ENCODE results near the gene TBC1D21. TPM values are rescaled to one million over a fixed set of nuclear protein-coding genes. Genes with fewer than 3 reads are reported as not detected.
"Not testable (repeated sequence)": the region's sequence is repeated elsewhere in the genome, so short reads cannot be mapped to it uniquely, and the experiment has no call there.

Gene TBC1D21
- total RNA-seq, 1 experiment from 2014 or later: not detected

DNA sequence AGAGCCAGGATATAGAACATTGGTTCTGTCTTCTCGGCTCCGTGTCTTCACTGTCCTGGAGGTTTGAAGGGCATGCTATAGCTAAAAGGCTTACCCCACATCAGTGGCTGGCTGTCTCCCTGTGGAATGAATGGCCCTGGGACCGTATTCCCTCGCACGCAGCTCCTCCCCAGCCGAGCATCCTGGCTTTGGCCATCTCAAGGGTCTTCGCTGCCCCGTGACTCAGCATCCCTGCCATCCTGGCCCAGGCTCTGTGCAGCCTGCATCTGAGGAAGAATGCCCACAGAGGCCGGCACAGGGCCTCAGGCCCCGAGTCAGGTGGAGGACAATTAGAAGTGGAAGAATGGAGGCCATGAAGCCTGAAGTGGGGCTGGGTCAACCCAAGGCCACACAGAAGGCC, 63.9 kb downstream of the TBC1D21 start:
- Histone ChIP-seq H3K4me2 (ENCODE audit: low read depth, low read length, poor library complexity, severe bottlenecking) (no peak overlapping the region), H3K9me3 (ENCODE audit: low read length) (no peaks in the 10 kb centered on the region), H3K79me2 (ENCODE audit: low read length) (no peaks in the 10 kb centered on the region), H3K4me1 (ENCODE audit: low read length) (no peaks in the 10 kb centered on the region), H2AFZ (ENCODE audit: low read length) (no peak overlapping the region), H3K36me3 (ENCODE audit: insufficient read depth, low read length) (no peaks in the 10 kb centered on the region), H3K9ac (ENCODE audit: low read length) (no peak overlapping the region), H3K27ac (ENCODE audit: low read length) (no peak overlapping the region), H4K20me1 (ENCODE audit: insufficient read depth, low read depth, low read length) (no peaks in the 10 kb centered on the region), H3K4me3 (ENCODE audit: low read length) (no peak overlapping the region), H3K9me2 (replicated peaks; ENCODE audit: insufficient read depth, low read length) (no peaks in the 10 kb centered on the region), H3K27me3 (ENCODE audit: low read length) (no peaks in the 10 kb centered on the region)
- DNase-seq: no peak

DNA sequence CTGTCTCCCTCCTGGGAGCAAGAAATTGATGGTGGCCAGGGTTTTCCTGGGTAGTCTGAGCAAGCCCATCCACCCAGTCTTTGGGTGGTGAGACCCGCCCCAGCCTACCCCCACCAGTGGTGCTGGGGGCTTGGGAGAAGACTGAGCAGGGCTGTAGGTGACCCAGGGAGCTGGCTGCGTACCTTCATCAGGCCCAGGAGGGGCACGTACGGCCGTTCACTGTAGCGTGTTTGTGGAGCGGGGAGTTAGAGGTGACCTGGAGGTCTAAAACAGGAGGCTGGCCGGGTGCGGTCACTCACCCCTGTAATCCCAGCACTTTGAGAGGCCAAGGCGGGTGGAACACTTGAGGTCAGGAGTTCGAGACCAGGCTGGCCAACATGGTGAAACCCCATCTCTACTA, 64.4 kb downstream of the TBC1D21 start:
- Histone ChIP-seq H3K36me3 (ENCODE audit: insufficient read depth, low read length) (no peaks in the 10 kb centered on the region), H3K9me2 (replicated peaks; ENCODE audit: insufficient read depth, low read length) (no peaks in the 10 kb centered on the region), H3K9ac (ENCODE audit: low read length) (no peak overlapping the region), H3K27me3 (ENCODE audit: low read length) (no peaks in the 10 kb centered on the region), H4K20me1 (ENCODE audit: insufficient read depth, low read depth, low read length) (no peaks in the 10 kb centered on the region), H3K4me1 (ENCODE audit: low read length) (no peaks in the 10 kb centered on the region), H3K79me2 (ENCODE audit: low read length) (no peaks in the 10 kb centered on the region), H3K9me3 (ENCODE audit: low read length) (no peaks in the 10 kb centered on the region), H3K4me3 (ENCODE audit: low read length) (no peak overlapping the region), H3K4me2 (ENCODE audit: low read depth, low read length, poor library complexity, severe bottlenecking) (no peak overlapping the region), H3K27ac (ENCODE audit: low read length) (no peak overlapping the region), H2AFZ (ENCODE audit: low read length) (no peak overlapping the region)
- DNase-seq: no peak

DNA sequence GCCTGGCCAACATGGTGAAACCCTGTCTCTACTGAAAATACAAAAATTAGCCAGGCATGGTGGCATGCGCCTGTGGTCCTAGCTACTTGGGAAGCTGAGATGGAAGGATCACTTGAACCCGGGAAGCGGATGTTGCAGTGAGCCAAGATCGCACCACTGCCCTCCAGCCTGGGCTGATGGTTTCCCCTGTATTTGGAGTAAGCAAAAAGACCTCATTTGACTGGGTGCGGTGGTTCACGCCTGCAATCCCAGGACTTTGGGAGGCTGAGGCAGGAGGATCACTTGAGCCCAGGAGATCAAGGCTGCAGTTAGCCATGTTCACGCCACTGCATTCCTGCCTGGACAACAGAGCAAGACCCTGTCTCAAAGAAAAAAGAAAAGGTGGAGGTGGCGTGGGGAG, 65.2 kb downstream of the TBC1D21 start:
- H3K27ac ChIP-seq (ENCODE audit: low read length); H3K9ac ChIP-seq (ENCODE audit: low read length); H3K4me3 ChIP-seq (ENCODE audit: low read length); DNase-seq; H3K9me3 ChIP-seq (ENCODE audit: low read length); H3K4me2 ChIP-seq (ENCODE audit: low read depth, low read length, poor library complexity, severe bottlenecking); H3K9me2 ChIP-seq (replicated peaks; ENCODE audit: insufficient read depth, low read length); H2AFZ ChIP-seq (ENCODE audit: low read length); H3K27me3 ChIP-seq (ENCODE audit: low read length); H4K20me1 ChIP-seq (ENCODE audit: insufficient read depth, low read depth, low read length); H3K79me2 ChIP-seq (ENCODE audit: low read length); H3K4me1 ChIP-seq (ENCODE audit: low read length); H3K36me3 ChIP-seq (ENCODE audit: insufficient read depth, low read length): not testable (repeated sequence)

Other genes starting within 250 kb of the TBC1D21 start
- gene NPTN, start 240.2 kb upstream of the TBC1D21 start, total RNA-seq (2014; rRNA removed; shearing (Covaris generic); ENCODE audit: low replicate concordance): 40.4 and 53.6 TPM in 2 replicates
- not detected in 2 replicates for gene CD276, start 189.2 kb upstream of the TBC1D21 start, total RNA-seq (2014; rRNA removed; shearing (Covaris generic); ENCODE audit: low replicate concordance)
- not detected in 2 replicates for gene INSYN1, start 120.2 kb upstream of the TBC1D21 start, total RNA-seq (2014; rRNA removed; shearing (Covaris generic); ENCODE audit: low replicate concordance)
- not detected in 2 replicates for gene LOXL1, start 52.9 kb downstream of the TBC1D21 start, total RNA-seq (2014; rRNA removed; shearing (Covaris generic); ENCODE audit: low replicate concordance)
- gene STOML1, start 118.7 kb downstream of the TBC1D21 start, total RNA-seq (2014; rRNA removed; shearing (Covaris generic); ENCODE audit: low replicate concordance): 2.3 and 5.4 TPM in 2 replicates
- gene PML, start 121.2 kb downstream of the TBC1D21 start, total RNA-seq (2014; rRNA removed; shearing (Covaris generic); ENCODE audit: low replicate concordance): 15.4 and 21.5 TPM in 2 replicates
- not detected in 2 replicates for gene GOLGA6A, start 209.0 kb downstream of the TBC1D21 start, total RNA-seq (2014; rRNA removed; shearing (Covaris generic); ENCODE audit: low replicate concordance)